GM19452 (cell line): ENCODE measurements around the gene NBAS.
A peak's percentile ranks its signal among the peaks of the same experiment; 100 is the strongest.
"Not testable (repeated sequence)": the region's sequence is repeated elsewhere in the genome, so short reads cannot be mapped to it uniquely, and the experiment has no call there.

Source experiments
- ATAC-seq: cut with Tn5 transposase; IDR thresholded peaks from one replicate; pipeline ENCODE4 v1.9.1; 2021; ENCODE audit not compliant: unreplicated experiment

NBAS gene

DNA sequence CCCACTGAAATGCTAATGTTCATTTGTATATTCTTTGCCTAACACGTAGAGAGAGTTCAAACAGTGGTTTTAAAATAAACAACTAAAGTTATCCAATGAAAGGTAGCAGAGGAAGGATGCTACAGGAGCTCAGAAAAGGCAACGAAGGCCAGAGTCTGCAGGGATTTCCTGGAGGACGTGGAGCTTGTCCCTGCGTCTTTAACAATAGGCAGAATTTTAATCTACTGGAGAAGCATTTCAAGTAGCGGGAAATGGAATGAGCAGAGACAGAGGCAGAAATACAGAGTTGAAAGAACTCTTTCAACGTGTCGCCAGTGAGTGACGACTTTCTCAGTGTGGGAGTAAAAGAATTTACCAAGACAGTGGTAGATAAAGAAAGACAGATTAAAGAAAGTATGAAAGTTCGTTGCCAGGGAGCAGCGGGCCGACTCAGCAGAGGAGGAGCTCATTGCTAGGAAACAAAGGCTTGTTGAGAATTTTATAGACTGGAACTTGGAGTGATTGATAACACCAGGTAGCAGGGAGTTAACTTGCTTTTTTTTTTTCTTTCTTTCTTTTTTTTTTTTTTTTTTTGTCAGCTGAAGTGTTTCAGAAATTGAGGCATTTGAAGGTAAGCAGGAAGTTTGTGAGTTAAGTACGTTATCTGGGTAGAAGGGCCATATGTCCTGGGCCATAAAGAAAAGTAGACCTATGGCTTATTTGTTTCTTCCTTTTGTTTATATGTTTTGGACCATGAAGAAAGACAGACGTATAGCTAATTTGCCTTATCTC, 625 bp upstream of the NBAS start:
- ATAC-seq, result peak; percentile 35

DNA sequence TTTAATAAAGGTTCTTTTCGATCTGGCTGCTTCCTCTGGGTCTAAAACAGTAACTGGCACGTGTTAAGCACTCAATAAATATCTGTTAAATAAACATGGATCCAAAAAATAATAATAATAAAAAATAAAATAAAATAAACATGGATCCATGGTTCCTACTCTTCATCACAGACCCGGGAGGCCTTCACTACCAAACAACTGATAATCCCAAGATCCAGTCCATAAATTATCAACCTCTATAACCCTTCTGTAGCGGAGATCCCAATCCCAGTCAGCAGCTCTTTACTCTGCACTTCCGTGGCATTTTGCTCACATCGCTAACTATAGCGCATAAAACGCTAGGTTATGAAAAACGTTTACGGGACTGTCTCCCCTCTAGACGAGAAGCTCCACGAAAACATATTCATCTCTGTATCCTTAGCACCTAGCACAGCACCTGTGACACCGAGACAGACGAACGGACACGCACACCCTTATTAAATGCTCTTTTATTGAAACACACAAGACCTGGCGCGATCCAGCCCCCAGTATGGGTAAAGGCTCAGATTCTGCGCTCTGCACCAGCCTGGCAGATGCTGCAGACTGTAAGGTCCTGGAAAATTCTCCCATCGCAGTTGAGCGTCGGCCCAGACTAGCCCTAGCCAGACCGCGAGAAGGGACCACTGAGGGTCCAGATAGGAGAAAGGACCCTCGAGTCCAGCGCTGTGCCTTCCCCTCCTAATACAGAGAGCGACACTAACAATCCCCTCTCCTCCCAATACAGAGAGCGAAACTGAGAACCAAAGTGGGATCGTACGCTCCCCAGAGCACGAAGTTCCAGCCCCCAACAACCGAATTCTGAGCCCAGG, 770 bp downstream of the NBAS start:
- peak; percentile 31 for ATAC-seq

DNA sequence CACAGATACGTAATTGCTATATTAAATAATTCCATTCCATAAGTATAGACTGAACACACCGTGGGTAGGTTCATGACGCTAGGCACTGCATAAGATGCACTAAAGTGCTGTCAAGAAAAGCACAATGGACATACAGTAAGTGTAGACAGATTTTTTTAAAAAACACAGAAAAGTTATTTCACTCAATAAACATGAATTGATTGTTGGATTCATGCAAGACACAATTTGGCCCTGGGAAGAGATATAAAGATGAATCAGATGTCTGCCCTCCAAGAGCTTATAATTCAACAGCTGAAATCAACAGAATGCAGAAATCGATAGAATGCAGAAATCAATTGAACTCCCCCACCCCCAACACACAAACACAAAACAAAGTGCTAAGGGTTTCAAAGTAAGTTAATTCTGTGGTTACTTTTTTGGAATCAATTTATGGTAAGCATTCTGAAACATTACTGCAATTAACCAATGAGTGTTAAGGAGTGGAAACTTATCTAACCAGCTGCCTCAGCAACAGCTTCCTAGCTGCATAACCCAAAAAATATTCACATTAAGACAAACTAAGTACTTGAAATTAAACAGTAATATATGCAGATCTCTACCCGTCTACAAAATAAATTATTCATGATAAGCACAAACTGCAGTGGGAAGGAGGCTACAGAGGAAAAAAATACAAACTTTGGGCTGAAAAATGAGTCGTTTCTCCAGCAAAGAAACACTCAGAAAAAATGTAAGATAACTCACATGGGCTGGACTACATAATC, 1.6 kb downstream of the NBAS start:
- no peak for ATAC-seq

DNA sequence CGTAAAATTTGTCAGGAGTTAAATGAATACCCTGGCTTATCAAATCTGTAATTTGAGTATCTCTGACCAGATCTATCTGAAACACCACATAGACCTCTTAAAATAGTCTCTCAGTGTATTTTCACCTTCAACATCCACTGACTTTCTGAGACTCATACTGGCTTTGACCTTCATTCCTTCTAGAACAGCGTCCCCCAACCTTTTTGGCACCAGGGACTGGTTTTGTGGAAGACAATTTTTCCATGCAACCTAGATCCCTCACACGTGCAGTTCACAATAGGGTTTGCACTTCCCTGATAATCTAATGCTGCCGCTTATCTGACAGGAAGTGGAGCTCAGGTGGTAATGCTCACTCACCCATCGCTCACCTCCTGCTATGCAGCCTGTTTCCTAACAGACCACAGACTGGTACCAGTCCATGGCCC, 3.2 kb downstream of the NBAS start:
- no peak for ATAC-seq

DNA sequence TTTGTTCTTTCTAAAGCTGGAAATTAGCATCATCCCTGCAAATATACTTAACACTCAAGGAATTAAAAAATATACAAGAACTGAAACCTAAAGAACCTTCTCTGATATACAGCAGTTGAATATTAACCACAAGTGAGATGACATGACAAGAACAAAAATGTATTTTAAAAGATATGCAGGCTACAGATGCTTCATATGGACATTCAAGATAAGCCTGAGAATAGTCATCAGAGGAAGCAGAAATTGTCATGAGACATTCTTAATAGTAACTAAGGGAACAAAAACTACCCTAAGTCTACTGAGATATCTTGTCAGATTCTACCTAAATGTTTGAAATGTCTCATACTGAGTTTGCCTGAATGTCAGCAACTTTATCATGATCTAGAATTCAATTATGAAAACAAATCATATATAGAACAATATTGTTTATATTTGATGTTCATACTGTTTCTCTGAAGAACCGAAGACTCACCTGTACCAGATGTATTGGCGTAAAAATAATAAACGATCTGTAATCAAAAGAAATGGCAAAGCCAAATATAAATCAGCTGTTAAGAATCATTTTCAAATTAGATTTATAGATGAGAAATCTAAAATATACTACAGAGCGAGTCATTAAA, 4.7 kb downstream of the NBAS start:
- no peak for ATAC-seq

DNA sequence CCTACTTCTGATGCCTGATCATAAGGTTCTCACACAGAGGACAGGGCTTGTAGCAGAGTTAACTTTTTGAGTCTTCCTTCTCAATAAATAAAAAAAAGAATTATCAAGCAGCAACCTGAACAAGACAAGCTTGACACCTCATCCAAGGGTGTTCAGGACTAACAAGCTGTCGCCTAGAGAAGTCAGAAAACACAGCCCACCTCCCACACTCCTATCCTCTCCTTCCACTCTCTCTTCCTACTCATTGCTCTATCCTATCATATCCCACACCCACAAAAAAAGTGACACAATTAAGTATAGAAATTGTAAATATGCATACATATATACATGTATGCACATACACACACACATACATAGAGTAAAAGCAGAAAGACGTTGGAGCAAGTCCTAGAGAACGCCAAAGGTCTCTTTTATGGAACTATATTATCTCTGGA, 5.4 kb downstream of the NBAS start:
- no peak for ATAC-seq

DNA sequence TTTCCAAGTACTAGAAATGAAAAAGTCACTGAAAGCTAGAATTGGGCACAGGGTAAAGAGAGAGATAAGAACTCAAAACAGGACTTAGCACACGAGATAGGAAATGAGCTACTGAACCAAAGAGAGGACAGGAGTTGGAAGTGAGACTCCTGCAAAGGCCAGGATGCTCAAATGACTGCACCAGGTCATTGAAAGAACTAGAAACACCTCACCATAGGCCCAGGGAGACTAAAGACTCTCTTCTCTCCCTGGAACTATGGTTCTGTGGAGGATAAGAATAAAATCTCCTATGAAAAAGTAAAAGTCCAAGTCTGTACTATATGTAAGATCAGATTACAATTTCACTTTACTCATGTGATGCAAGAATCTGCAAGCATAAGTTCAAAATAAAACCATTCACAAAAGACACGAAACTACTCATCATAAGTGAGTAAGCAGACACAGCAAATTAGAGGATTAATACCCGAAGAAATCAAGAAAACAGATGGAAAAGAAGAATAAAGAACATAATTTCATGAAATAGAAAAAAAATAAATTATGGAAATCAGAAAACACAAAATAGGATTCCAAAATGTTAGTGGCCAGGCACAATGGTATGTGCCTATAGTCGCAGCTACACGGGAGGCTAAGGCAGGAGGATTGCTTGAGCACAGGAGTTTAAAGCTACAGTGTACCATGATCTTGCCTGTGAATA, 6.5 kb downstream of the NBAS start:
- ATAC-seq, result no peak

DNA sequence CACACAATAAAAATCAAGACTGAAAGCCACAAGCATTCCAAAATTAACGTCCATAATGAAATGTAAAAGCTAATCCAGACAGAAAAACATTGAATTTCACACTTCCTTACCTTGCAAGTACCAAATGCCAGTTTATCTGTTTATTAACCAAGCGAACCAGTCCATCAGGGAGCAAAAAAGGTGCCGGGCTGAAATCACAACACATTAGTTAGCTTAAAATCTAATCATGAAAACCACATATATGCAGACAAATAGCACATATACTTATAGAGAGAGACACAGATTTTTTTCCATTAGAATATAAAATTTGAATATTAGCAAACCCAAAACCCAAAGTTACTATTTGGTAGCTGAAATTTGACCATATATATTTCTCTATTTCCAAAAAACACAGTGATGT, 7.2 kb downstream of the NBAS start:
- no peak for ATAC-seq

DNA sequence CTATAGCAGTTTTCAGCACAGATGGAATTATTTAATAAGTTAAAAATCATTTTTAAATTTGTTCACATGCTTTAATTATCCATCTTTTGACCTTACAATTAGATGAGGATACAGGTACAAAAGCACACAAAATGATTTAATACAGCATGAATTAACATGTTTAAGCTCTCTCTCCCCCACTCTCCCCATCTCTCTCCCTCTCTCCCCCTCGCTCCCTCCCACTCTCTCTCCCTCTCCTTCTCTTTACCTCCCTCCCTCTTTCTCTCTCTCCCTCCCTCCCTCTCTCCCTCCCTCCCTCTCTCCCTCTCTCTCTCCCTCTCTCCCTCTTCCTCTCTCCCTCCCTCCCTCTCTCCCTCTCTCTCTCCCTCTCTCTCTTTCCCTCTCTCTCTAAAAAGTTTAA, 7.6 kb downstream of the NBAS start:
- no peak for ATAC-seq

DNA sequence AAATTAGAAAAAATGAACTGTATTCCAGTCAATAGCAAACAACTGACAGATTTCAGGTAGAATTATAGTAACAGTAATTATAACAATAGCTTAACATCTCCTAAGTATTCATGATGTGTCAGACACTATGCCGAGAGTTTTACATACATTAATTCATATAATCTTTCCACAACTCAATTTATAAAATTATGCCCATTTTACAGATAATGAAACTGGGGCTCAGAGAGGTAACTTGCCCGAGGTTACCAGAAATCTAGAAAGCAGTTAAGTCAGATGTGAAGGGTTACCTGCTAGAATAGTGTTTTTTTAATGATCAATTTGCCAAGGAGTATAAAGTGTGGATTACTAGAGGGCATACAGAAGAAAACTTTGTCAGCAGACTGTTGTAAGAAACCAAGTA, 12.2 kb downstream of the NBAS start:
- no peak for ATAC-seq

DNA sequence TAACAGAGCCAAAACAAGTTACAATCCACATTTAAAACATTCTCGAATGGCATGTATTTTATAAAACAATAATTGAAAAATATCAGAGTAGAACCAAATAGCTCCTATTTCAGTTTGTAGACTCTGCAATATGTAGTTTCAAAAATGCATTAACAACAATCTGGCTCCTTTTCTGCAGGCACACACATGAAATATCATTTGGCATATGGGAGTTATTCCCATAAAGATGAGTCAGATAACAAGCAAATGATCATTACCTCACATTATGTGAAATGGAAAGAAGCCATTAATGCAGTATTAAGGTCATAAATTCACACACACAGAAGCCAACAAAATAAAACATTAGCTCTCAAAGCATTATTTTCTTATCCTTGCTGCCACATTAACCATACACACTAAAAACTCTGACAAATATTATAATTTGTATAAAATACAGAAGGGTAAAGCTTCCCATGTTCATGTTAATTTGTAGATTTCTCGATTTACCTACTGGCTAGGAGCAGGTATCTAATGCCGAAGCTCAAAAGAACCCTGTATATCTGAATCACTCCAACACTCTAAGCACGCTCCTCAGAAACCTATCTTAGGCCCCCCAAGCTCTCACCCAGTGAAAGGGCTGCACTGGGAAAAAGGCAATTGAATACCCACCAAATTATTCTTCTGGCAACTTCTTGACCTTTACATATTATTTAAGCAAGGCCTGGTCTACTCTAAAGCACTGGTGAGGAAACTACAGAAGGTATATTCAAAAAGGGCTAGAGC, 13.8 kb downstream of the NBAS start:
- no peak for ATAC-seq

DNA sequence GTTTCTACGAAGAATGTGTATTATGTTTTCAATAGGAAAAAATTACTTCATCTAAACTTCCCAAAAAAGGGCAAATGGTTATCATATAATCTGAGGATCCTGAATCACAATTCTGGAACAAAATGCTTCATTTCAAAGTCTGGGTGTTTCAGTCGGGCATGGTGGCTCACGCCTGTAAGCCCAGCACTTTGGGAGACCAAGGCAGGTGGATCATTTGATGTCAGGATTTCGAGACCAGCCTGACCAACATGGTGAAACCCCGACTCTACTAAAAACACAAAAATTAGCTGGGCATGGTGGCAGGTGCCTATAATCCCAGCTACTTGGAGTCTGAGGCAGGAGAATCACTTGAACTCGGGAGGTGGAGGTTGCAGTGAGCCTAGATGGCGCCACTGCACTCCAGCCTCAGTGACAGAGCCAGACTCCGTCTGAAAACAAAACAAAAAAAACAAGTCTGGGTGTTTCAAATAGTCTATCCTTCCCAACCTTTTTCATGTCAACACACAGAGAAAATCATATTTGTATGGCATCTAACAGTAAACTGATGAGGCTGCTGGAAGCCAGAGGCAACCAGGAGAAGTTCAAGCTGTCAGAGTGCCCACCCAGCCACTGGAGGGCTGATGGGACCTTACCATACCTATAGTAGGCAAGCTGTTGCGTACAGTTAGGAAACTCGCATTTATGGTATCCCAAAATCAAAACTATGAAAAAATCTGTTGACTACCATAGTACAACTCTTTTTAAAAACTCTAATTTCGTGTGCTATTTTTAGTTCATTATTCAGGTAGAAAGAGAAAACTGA, 14.6 kb downstream of the NBAS start:
- no peak for ATAC-seq

DNA sequence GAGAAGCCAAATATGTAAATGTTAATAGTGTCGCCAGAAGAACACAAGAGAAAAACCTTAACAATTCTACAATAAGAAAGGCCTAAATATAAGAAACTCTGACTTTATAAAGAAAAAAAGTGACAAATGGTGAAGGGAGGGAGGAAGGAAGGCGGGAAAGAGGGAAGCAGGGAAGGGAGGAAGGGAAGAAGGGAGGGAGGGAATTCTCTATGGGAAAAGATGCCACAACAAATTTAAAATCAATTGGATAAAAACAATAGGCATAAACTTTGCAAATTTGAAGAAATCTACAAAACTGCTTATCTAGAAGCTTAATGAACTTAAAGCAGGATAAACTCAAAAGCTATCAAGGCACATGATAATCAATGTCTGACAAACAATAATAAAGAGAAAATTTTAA, 16.9 kb downstream of the NBAS start:
- ATAC-seq, result no peak

DNA sequence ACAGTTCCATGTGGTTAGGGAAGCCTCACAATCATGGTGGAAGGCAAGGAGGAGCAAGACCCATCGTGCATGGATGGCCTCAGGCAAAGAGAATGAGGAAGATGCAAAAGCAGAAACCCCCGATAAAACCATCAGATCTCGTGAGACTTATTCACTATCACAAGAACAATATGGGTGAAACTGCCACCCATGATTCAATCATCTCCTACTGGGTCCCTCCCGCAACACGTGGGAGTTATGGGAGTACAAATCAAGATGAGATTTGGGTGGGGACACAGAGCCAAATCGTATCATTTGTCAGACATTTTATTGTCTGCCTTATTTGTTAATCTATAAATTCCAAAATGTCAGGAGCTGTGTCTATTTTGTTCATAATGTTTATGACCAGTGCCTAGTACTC, 17.6 kb downstream of the NBAS start:
- ATAC-seq, result no peak

DNA sequence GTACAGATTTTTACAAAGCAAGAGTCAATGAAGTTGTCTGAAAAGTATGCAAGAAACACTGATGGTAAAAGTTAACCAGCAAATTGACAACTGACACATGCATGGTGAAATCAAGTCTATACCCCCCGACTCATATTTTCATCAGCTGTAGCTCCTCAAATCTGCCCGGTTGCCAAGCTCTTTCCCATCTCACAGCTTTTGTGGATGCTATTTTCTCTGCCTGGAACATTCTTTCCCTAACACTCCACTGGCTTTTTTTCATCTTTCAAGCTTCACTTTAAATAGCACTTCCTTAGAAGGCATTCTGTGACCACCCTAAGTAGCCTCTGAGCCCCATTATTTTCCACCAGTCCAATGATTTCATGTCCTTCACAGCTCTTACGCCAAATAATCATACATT, 18.1 kb downstream of the NBAS start:
- ATAC-seq, result no peak

DNA sequence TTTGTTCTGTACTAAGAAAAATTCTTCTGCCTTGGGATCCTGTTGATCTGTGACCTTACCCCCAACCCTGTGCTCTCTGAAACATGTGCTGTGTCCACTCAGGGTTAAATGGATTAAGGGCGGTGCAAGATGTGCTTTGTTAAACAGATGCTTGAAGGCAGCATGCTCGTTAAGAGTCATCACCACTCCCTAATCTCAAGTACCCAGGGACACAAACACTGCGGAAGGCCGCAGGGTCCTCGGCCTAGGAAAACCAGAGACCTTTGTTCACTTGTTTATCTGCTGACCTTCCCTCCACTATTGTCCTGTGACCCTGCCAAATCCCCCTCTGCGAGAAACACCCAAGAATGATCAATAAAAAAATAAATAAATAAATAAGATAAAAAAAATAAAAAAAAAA, 18.9 kb downstream of the NBAS start:
- ATAC-seq, result not testable (repeated sequence)

DNA sequence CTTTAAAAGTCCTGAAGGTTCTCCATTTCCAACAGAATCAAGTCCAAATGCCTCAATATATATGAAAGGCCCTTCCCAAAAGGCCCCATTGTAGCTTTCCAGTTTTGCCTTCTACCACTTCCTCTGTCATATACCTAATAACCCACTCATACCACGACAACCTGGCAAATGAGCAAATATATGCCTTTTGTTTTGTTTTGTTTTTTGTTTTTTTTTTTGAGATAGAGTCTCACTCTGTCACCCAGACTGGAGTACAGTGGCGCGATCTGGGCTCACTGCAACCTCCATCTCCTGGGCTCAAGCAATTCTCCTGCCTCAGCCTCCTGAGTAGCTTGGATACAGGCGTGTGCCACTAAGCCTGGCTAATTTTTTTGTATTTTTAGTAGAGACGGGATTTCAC, 20.6 kb downstream of the NBAS start:
- ATAC-seq, result peak; percentile 2

DNA sequence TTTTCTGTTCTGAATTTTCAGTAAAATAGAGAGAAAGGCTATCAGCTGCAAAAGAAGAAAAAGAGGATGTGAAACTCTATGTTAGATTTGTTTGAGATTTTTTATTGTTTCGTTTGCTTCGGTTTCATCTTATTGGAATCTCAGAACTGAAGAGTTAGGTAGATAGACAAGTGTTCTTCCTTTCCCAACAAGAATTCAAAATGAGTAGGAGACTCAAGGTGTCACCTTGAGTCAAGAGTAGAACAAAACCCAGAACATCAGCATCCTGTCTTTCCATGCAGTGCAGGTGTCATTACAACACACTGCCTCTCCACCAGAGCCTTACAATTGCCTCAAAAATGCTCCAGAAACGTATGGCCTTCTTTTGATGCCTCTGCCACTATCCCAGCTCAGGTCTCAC, 21.1 kb downstream of the NBAS start:
- ATAC-seq, result peak; percentile 83

DNA sequence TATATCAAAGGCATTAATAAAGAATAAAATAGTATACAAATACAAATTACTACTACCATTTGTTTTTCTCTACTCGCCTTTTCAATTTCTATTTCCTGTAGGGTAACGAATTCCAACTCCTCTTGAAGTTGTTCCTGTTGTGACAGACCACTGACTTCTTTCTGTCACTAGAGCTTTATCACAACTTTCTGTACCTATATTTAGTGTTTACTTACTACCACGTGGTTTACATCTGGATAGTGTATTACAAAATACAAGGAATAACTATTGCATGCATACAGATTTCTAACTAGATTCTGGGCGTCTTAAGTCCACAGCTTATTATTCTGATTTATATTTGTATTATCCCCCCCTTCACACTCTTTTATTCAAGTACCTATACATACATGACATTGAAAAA, 22.3 kb downstream of the NBAS start:
- no peak for ATAC-seq
